Measurements from ENCODE around the gene TSPYL6. TPM values are rescaled to one million over a fixed set of nuclear protein-coding genes. Genes with fewer than 3 reads are reported as not detected.
A peak's percentile ranks its signal among the peaks of the same experiment; 100 is the strongest.

Gene TSPYL6
- total RNA-seq, 1 donor from 2014 or later = 0.08 TPM

DNA sequence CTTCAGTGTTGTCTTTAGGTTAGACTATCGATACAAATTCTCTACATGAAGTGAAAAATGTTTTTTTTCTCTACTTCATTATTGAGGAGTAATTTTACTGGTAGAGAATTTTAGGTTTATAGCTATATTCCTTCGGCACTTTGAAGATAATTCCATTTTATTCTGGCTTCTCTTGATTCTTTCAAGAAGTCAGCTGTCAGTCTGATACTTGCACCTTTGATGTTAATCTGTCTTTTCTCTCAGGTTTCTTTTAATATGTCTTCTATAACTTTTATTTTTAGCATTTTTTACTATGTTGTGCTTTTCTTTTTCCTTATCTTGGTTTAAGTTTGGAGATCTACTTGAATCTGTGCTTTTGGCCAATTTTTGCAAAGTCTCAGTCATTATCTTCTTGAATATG is 18.6 kb downstream of the TSPYL6 start:
- H3K4me3 ChIP-seq = no peak overlapping the region
- H3K9me3 ChIP-seq (replicated peaks) = no peaks in the 10 kb centered on the region
- no peaks in the 10 kb centered on the region for H3K27me3 ChIP-seq (ENCODE audit: low read depth)
- peaks cover 27% of the 10 kb centered on the region for H3K4me1 ChIP-seq
- TF ChIP-seq, protein P1, sequence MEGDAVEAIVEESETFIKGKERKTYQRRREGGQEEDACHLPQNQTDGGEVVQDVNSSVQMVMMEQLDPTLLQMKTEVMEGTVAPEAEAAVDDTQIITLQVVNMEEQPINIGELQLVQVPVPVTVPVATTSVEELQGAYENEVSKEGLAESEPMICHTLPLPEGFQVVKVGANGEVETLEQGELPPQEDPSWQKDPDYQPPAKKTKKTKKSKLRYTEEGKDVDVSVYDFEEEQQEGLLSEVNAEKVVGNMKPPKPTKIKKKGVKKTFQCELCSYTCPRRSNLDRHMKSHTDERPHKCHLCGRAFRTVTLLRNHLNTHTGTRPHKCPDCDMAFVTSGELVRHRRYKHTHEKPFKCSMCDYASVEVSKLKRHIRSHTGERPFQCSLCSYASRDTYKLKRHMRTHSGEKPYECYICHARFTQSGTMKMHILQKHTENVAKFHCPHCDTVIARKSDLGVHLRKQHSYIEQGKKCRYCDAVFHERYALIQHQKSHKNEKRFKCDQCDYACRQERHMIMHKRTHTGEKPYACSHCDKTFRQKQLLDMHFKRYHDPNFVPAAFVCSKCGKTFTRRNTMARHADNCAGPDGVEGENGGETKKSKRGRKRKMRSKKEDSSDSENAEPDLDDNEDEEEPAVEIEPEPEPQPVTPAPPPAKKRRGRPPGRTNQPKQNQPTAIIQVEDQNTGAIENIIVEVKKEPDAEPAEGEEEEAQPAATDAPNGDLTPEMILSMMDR (IDR thresholded peaks at IDR 0.05; ENCODE audit: borderline replicate concordance) = no peak
- no peak for DNase-seq
- H3K27ac ChIP-seq (replicated peaks) = no peak overlapping the region
- intact Hi-C loops (cut with micrococcal nuclease) = loop anchor here (10.0 kb wide), 1 partner anchor 77 kb away; no protein-coding TSS in a partner anchor
- H3K36me3 ChIP-seq = no peaks in the 10 kb centered on the region

DNA sequence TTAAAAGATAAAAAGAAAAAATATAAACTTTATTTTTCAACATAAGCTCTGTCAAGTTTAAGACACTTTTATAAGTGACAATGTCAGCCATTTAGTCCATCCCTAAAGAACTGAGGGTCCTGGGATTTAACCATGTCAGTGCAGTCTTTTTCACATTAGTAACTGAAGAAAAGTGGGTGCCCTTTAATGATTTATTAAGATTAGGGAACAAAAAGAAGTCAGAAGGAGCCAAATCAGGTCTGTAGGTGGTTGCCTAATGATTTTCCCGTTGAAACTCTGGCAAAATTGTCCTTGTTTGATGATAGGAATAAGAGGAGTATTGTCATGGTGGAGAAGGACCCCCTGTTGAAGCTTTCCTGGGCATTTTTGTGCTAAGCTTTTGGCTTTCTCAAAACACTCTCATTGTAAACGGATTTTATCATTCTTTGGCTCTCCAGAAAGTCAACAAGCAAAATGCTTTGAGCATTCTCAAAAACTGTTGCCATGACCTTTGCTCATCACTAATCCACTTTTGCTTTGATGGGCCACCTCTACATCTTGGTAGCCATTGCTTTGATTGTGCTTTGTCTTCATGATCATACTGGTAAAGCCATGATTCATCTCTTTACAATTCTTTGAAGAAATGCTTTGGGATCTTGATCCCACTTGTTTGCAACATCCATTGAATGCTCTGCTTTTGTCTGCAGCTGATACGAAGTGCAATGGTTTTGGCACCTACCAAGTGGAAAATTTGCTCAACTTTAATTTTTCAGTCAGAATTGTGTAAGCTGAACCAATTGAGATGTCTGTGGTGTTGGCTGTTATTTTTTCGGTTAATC is 22.0 kb downstream of the TSPYL6 start:
- H3K27ac ChIP-seq (replicated peaks) = no peak overlapping the region
- H3K36me3 ChIP-seq = no peaks in the 10 kb centered on the region
- intact Hi-C loops (cut with micrococcal nuclease) = loop anchor here (10.0 kb wide), 1 partner anchor 81 kb away; no protein-coding TSS in a partner anchor
- no peaks in the 10 kb centered on the region for H3K27me3 ChIP-seq (ENCODE audit: low read depth)
- peaks cover 4% of the 10 kb centered on the region for H3K4me1 ChIP-seq
- no peaks in the 10 kb centered on the region for H3K9me3 ChIP-seq (replicated peaks)
- TF ChIP-seq, protein P1 (IDR thresholded peaks at IDR 0.05; ENCODE audit: borderline replicate concordance) = no peak
- no peak for DNase-seq
- no peak overlapping the region for H3K4me3 ChIP-seq

DNA sequence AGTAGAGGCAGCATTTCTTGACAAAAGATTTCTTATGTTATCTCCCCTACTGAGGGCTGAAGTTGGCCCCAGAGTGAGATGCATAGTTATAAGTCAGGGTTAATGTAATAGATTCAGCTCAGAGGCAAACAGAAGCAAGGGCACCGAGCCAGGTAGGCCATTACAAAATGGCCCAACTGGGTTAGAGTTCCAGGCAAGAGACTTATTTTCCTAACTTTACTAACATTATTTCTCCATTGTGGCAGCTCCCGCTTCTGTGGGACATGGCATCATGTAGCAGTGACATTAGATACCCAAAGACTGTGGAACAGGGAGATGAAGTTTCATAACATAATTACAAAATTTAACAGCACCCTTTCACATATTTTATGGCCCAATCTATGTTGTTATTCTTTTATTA is 27.1 kb downstream of the TSPYL6 start:
- DNase-seq = peak; percentile 24
- TF ChIP-seq, protein P1 (IDR thresholded peaks at IDR 0.05; ENCODE audit: borderline replicate concordance) = no peak
- H3K4me3 ChIP-seq = no peak overlapping the region
- no peaks in the 10 kb centered on the region for H3K36me3 ChIP-seq
- intact Hi-C loops (cut with micrococcal nuclease) = no loop called here
- H3K9me3 ChIP-seq (replicated peaks) = no peaks in the 10 kb centered on the region
- H3K27ac ChIP-seq (replicated peaks) = peak overlapping the region; percentile 28
- peaks cover 38% of the 10 kb centered on the region for H3K4me1 ChIP-seq
- H3K27me3 ChIP-seq (ENCODE audit: low read depth) = no peaks in the 10 kb centered on the region

DNA sequence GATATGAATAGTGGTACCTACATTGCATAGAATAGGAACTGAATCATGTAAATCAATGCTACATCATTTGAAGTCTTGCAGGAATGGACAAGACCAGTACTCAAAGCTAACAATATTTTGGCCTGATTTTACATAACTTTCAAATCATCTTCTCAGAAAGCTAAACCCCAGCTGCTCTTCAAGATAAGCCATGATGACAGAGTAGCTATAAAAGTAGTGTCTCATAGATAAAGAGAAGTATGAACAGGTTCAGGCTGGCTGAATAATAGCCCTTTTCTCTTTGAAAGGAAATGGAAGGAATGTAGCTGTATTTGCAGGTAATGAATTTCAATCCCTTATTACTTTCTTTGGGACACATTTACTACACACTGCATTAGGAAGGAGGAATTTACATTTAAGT is 28.2 kb downstream of the TSPYL6 start:
- H3K4me1 ChIP-seq = peaks cover 38% of the 10 kb centered on the region
- no peaks in the 10 kb centered on the region for H3K27me3 ChIP-seq (ENCODE audit: low read depth)
- intact Hi-C loops (cut with micrococcal nuclease) = no loop called here
- no peaks in the 10 kb centered on the region for H3K9me3 ChIP-seq (replicated peaks)
- no peak overlapping the region for H3K4me3 ChIP-seq
- TF ChIP-seq, protein P1 (IDR thresholded peaks at IDR 0.05; ENCODE audit: borderline replicate concordance) = no peak
- no peaks in the 10 kb centered on the region for H3K36me3 ChIP-seq
- DNase-seq = no peak
- H3K27ac ChIP-seq (replicated peaks) = no peak overlapping the region

DNA sequence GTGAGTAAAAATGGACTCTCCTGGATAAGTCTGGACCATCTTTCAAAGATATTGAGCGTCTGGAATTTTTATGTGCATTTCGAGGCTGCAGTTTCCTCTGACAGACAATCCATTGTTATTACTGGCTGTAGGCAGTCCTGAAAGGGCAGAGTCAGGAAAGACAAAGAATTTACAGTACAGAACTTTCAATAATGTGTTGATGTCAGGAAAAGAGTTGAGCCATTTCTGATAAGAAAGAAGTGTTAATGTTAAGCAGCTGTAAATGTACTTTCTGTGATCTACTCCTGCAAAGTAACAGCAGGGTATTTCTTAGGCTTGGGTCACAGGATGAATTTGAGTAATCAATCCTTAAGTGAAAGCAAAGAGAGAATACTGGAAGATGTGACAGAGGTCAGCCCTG is 29.8 kb downstream of the TSPYL6 start:
- H3K27me3 ChIP-seq (ENCODE audit: low read depth) = no peaks in the 10 kb centered on the region
- DNase-seq = no peak
- H3K9me3 ChIP-seq (replicated peaks) = no peaks in the 10 kb centered on the region
- peak overlapping the region; percentile 31 for H3K27ac ChIP-seq (replicated peaks)
- TF ChIP-seq, protein P1 (IDR thresholded peaks at IDR 0.05; ENCODE audit: borderline replicate concordance) = no peak
- no peaks in the 10 kb centered on the region for H3K36me3 ChIP-seq
- intact Hi-C loops (cut with micrococcal nuclease) = no loop called here
- H3K4me1 ChIP-seq = peaks cover 38% of the 10 kb centered on the region
- H3K4me3 ChIP-seq = no peak overlapping the region

Measured in left ventricle myocardium inferior (tissue), 1 donor.